Immature natural killer cell (primary cell): ENCODE measurements around the gene ZSCAN18. TPM values are rescaled to one million over a fixed set of nuclear protein-coding genes. Genes with fewer than 3 reads are reported as not detected.

Experiments used
- DNase-seq, 3 donors: peaks; one replicate each; pipeline ENCODE4 v3.0.0; 2022; ENCODE audit warnings: mixed read lengths in 1 of 3
- H3K27ac Mint-ChIP-seq, 6 donors: one replicate each; pipeline ENCODE4 v1.8.0; 2020; ENCODE audit warnings: mixed read lengths in 6 of 6, mild to moderate bottlenecking in 5 of 6, inconsistent platforms in 4 of 6, moderate library complexity in 3 of 6
- H3K27me3 Mint-ChIP-seq, 3 donors: one replicate each; pipeline ENCODE4 v1.8.0; 2020 to 2021; ENCODE audit warnings: low read depth in 3 of 3, mild to moderate bottlenecking in 3 of 3, mixed read lengths in 3 of 3, moderate library complexity in 3 of 3, inconsistent platforms in 1 of 3
- H3K36me3 Mint-ChIP-seq, 3 donors: one replicate each; pipeline ENCODE4 v1.8.0; 2020; ENCODE audit warnings: mixed read lengths in 3 of 3, inconsistent platforms in 2 of 3, mild to moderate bottlenecking in 2 of 3
- H3K4me1 Mint-ChIP-seq, 2 donors: one replicate each; pipeline ENCODE4 v1.8.0; 2020; ENCODE audit warnings: inconsistent platforms in 2 of 2, mild to moderate bottlenecking in 2 of 2, mixed read lengths in 2 of 2, moderate library complexity in 1 of 2
- H3K4me3 Mint-ChIP-seq, 5 donors: one replicate each; pipeline ENCODE4 v1.8.0; 2020; ENCODE audit warnings: mild to moderate bottlenecking in 5 of 5, mixed read lengths in 5 of 5, inconsistent platforms in 3 of 5, moderate library complexity in 3 of 5
- H3K9me3 Mint-ChIP-seq, 6 donors: one replicate each; pipeline ENCODE4 v1.8.0; 2020; ENCODE audit warnings: mild to moderate bottlenecking in 6 of 6, mixed read lengths in 6 of 6, inconsistent platforms in 4 of 6, moderate library complexity in 3 of 6
- polyA plus RNA-seq, 3 donors: library from polyadenylated mRNA; unstranded; fragments of 300-500 nt; fragmentation: Illumina TruSeq; gene quantifications; one replicate each; pipeline ENCODE4 v1.2.3, GENCODE V29; 2021

ZSCAN18 gene
- polyA plus RNA-seq, 3 donors from 2014 or later, result 2.9 to 23.5 (median 15.2) TPM

- peaks cover 8 to 13% (median 12%) of the 10 kb centered on the region in 3 donors for H3K27me3 Mint-ChIP-seq
- peak overlapping the region; percentile 58 to 97 (median 90) for H3K4me3 Mint-ChIP-seq
- peak overlapping the region in 5 of 6 donors; percentile 85 to 100 (median 99) for H3K27ac Mint-ChIP-seq
- peaks cover 18 to 19% of the 10 kb centered on the region in 2 donors for H3K4me1 Mint-ChIP-seq
- DNase-seq, result no peak
- H3K9me3 Mint-ChIP-seq, result peaks cover 5 to 37% (median 16%) of the 10 kb centered on the region in 6 donors
- H3K36me3 Mint-ChIP-seq, result peaks cover 4 to 8% (median 5%) of the 10 kb centered on the region in 3 donors
Measured at GRCh38 chr19:58097349-58097748, 682 bp downstream of the ZSCAN18 start.

GRCh38 chr19:58096884-58097283, 1.1 kb downstream of the ZSCAN18 start:
- Mint-ChIP-seq H3K4me3 (peak overlapping the region; percentile 54 to 97 (median 72)), H3K27ac (peak overlapping the region; percentile 18 to 100 (median 95)), H3K36me3 (peaks cover 4 to 9% (median 5%) of the 10 kb centered on the region in 3 donors), H3K9me3 (peaks cover 4 to 37% (median 14%) of the 10 kb centered on the region in 6 donors), H3K4me1 (peaks cover 18 to 19% of the 10 kb centered on the region in 2 donors), H3K27me3 (peaks cover 8 to 13% (median 12%) of the 10 kb centered on the region in 3 donors)
- no peak for DNase-seq

GRCh38 chr19:58095328-58095727, 2.7 kb downstream of the ZSCAN18 start:
- no peak overlapping the region for H3K4me3 Mint-ChIP-seq
- peaks cover 4 to 38% (median 10%) of the 10 kb centered on the region in 6 donors for H3K9me3 Mint-ChIP-seq
- no peak for DNase-seq
- H3K4me1 Mint-ChIP-seq, result peaks cover 18 to 19% of the 10 kb centered on the region in 2 donors
- peaks cover 4 to 14% (median 5%) of the 10 kb centered on the region in 3 donors for H3K36me3 Mint-ChIP-seq
- H3K27ac Mint-ChIP-seq, result no peak overlapping the region
- H3K27me3 Mint-ChIP-seq, result peaks cover 8 to 13% (median 12%) of the 10 kb centered on the region in 3 donors

GRCh38 chr19:58093071-58093470, 5.0 kb downstream of the ZSCAN18 start:
- peak overlapping the region in 1 of 6 donors; percentile 36 for H3K27ac Mint-ChIP-seq
- peaks cover 3 to 7% (median 6%) of the 10 kb centered on the region in 3 donors for H3K27me3 Mint-ChIP-seq
- H3K4me1 Mint-ChIP-seq, result peaks cover 9 to 12% of the 10 kb centered on the region in 2 donors
- no peak for DNase-seq
- peaks cover 4 to 8% (median 5%) of the 10 kb centered on the region in 3 donors for H3K36me3 Mint-ChIP-seq
- no peak overlapping the region for H3K4me3 Mint-ChIP-seq
- H3K9me3 Mint-ChIP-seq, result peaks cover 0 to 20% (median 5%) of the 10 kb centered on the region in 6 donors

GRCh38 chr19:58091251-58091995, 6.6 kb downstream of the ZSCAN18 start:
- H3K4me3 Mint-ChIP-seq, result no peak overlapping the region
- H3K9me3 Mint-ChIP-seq, result peaks cover 0 to 20% (median 5%) of the 10 kb centered on the region in 6 donors
- H3K36me3 Mint-ChIP-seq, result peaks cover 4 to 15% (median 5%) of the 10 kb centered on the region in 3 donors
- DNase-seq, result no peak
- H3K4me1 Mint-ChIP-seq, result peaks cover 1 to 2% of the 10 kb centered on the region in 2 donors
- peaks cover 0 to 4% (median 0%) of the 10 kb centered on the region in 3 donors for H3K27me3 Mint-ChIP-seq
- H3K27ac Mint-ChIP-seq, result peak overlapping the region in 3 of 6 donors; percentile 34 to 67 (median 59)

GRCh38 chr19:58089846-58090245, 8.2 kb downstream of the ZSCAN18 start:
- no peak overlapping the region for H3K27ac Mint-ChIP-seq
- no peak overlapping the region for H3K4me3 Mint-ChIP-seq
- no peaks in the 10 kb centered on the region for H3K4me1 Mint-ChIP-seq
- H3K27me3 Mint-ChIP-seq, result no peaks in the 10 kb centered on the region
- DNase-seq, result no peak
- peaks cover 0 to 18% (median 4%) of the 10 kb centered on the region in 6 donors for H3K9me3 Mint-ChIP-seq
- H3K36me3 Mint-ChIP-seq, result peaks cover 4 to 16% (median 5%) of the 10 kb centered on the region in 3 donors

GRCh38 chr19:58088521-58089052, 9.4 kb downstream of the ZSCAN18 start:
- DNase-seq, result no peak
- no peak overlapping the region for H3K27ac Mint-ChIP-seq

GRCh38 chr19:58086825-58087710, 11.0 kb downstream of the ZSCAN18 start:
- Mint-ChIP-seq H3K4me1 (no peaks in the 10 kb centered on the region), H3K27me3 (peaks cover 0 to 3% (median 0%) of the 10 kb centered on the region in 3 donors), H3K4me3 (no peak overlapping the region), H3K9me3 (peaks cover 5 to 29% (median 19%) of the 10 kb centered on the region in 6 donors), H3K36me3 (peaks cover 4 to 22% (median 8%) of the 10 kb centered on the region in 3 donors), H3K27ac (no peak overlapping the region)
- DNase-seq, result no peak

More at GRCh38 chr19:58088521-58089052, 9.4 kb downstream of the ZSCAN18 start:
- Mint-ChIP-seq H3K27me3 (no peaks in the 10 kb centered on the region), H3K36me3 (peaks cover 8 to 22% (median 9%) of the 10 kb centered on the region in 3 donors), H3K9me3 (peaks cover 3 to 23% (median 8%) of the 10 kb centered on the region in 6 donors), H3K4me1 (no peaks in the 10 kb centered on the region), H3K4me3 (no peak overlapping the region)

- Mint-ChIP-seq H3K9me3 (peaks cover 17 to 43% (median 35%) of the 10 kb centered on the region in 6 donors), H3K4me1 (no peaks in the 10 kb centered on the region), H3K27ac (no peak overlapping the region), H3K36me3 (peaks cover 4 to 23% (median 16%) of the 10 kb centered on the region in 3 donors), H3K27me3 (peaks cover 0 to 3% (median 0%) of the 10 kb centered on the region in 3 donors), H3K4me3 (no peak overlapping the region)
- no peak for DNase-seq
Measured at GRCh38 chr19:58085348-58085875, 12.6 kb downstream of the ZSCAN18 start.

- Mint-ChIP-seq H3K4me1 (no peaks in the 10 kb centered on the region), H3K27ac (no peak overlapping the region), H3K36me3 (peaks cover 4 to 28% (median 16%) of the 10 kb centered on the region in 3 donors), H3K4me3 (no peak overlapping the region), H3K9me3 (peaks cover 22 to 46% (median 41%) of the 10 kb centered on the region in 6 donors), H3K27me3 (peaks cover 0 to 4% (median 3%) of the 10 kb centered on the region in 3 donors)
- DNase-seq, result no peak
Measured at GRCh38 chr19:58084596-58085347, 13.3 kb downstream of the ZSCAN18 start.

GRCh38 chr19:58083021-58083420, 15.0 kb downstream of the ZSCAN18 start:
- no peak overlapping the region for H3K4me3 Mint-ChIP-seq
- peaks cover 4 to 28% (median 16%) of the 10 kb centered on the region in 3 donors for H3K36me3 Mint-ChIP-seq
- H3K27ac Mint-ChIP-seq, result no peak overlapping the region
- peaks cover 23 to 55% (median 52%) of the 10 kb centered on the region in 6 donors for H3K9me3 Mint-ChIP-seq
- H3K27me3 Mint-ChIP-seq, result peaks cover 3 to 4% (median 4%) of the 10 kb centered on the region in 3 donors
- no peak for DNase-seq
- no peaks in the 10 kb centered on the region for H3K4me1 Mint-ChIP-seq

- Mint-ChIP-seq H3K4me3 (no peak overlapping the region), H3K27me3 (peaks cover 4 to 11% (median 5%) of the 10 kb centered on the region in 3 donors), H3K36me3 (peaks cover 11 to 23% (median 19%) of the 10 kb centered on the region in 3 donors), H3K9me3 (peaks cover 28 to 80% (median 67%) of the 10 kb centered on the region in 6 donors), H3K27ac (no peak overlapping the region), H3K4me1 (no peaks in the 10 kb centered on the region)
- DNase-seq, result no peak
Measured at GRCh38 chr19:58079792-58080191, 18.2 kb downstream of the ZSCAN18 start.
